Type B pancreatic cell (in vitro differentiated cells): Measurements from ENCODE around the gene ZCCHC17. TPM values are rescaled to one million over a fixed set of nuclear protein-coding genes. Genes with fewer than 3 reads are reported as not detected.
"Not testable (repeated sequence)": the region's sequence is repeated elsewhere in the genome, so short reads cannot be mapped to it uniquely, and the experiment has no call there.

Source experiments
- DNase-seq: peaks from one replicate; pipeline ENCODE4 v3.0.0; 2021; ENCODE audit warnings: mixed read lengths; ENCODE audit not compliant: unreplicated experiment; ENCODE audit errors: extremely low spot score
- H3K27ac Mint-ChIP-seq: 2 replicates; pipeline ENCODE4 v1.8.0; 2021; ENCODE audit warnings: mild to moderate bottlenecking, mixed read lengths
- H3K27me3 Mint-ChIP-seq: 2 replicates; pipeline ENCODE4 v1.8.0; 2021; ENCODE audit warnings: mixed read lengths
- H3K36me3 Mint-ChIP-seq: 2 replicates; pipeline ENCODE4 v1.8.0; 2021; ENCODE audit warnings: mixed read lengths
- H3K4me1 Mint-ChIP-seq: one replicate; pipeline ENCODE4 v1.8.0; 2021; ENCODE audit warnings: mixed read lengths; ENCODE audit not compliant: unreplicated experiment
- H3K4me3 Mint-ChIP-seq: 2 replicates; pipeline ENCODE4 v1.8.0; 2021; ENCODE audit warnings: mild to moderate bottlenecking, mixed read lengths
- H3K9me3 Mint-ChIP-seq: 2 replicates; pipeline ENCODE4 v1.8.0; 2021; ENCODE audit warnings: mixed read lengths
- CTCF ChIP-seq: fragments of 200-600 bp; sonication (generic); conservative IDR thresholded peaks from 2 replicates; pipeline ENCODE4 v1.5.0; 2021; ENCODE audit warnings: antibody characterized with exemption, mild to moderate bottlenecking
- total RNA-seq: library from RNA; stranded (reverse); gene quantifications from 2 replicates; pipeline ENCODE4 v1.2.1, GENCODE V29; 2021; ENCODE audit warnings: low replicate concordance

ZCCHC17 gene
- total RNA-seq, 1 donor from 2014 or later: 35.0 TPM

- H3K27ac Mint-ChIP-seq: no peak overlapping the region
Measured at GRCh38 chr1:31259746-31260145, 37.1 kb upstream of the ZCCHC17 start.

GRCh38 chr1:31261916-31262315 lies 34.9 kb upstream of the ZCCHC17 start:
- H3K36me3 Mint-ChIP-seq: peaks cover 38% of the 10 kb centered on the region
- no peak for DNase-seq
- no peaks in the 10 kb centered on the region for H3K9me3 Mint-ChIP-seq
- TF ChIP-seq CTCF: no peak
- H3K27ac Mint-ChIP-seq: no peak overlapping the region
- no peak overlapping the region for H3K4me3 Mint-ChIP-seq
- H3K27me3 Mint-ChIP-seq: no peaks in the 10 kb centered on the region
- no peaks in the 10 kb centered on the region for H3K4me1 Mint-ChIP-seq

More at GRCh38 chr1:31259746-31260145, 37.1 kb upstream of the ZCCHC17 start:
- H3K36me3 Mint-ChIP-seq: peaks cover 31% of the 10 kb centered on the region
- DNase-seq: no peak
- no peak overlapping the region for H3K4me3 Mint-ChIP-seq
- H3K27me3 Mint-ChIP-seq: no peaks in the 10 kb centered on the region
- no peaks in the 10 kb centered on the region for H3K9me3 Mint-ChIP-seq
- no peak for TF ChIP-seq CTCF
- H3K4me1 Mint-ChIP-seq: no peaks in the 10 kb centered on the region

- not testable (repeated sequence) for H3K4me1 Mint-ChIP-seq, H3K27ac Mint-ChIP-seq, H3K9me3 Mint-ChIP-seq, H3K4me3 Mint-ChIP-seq, H3K27me3 Mint-ChIP-seq, DNase-seq
- H3K36me3 Mint-ChIP-seq: peaks cover 37% of the 10 kb centered on the region
Measured at GRCh38 chr1:31262393-31262792, 34.4 kb upstream of the ZCCHC17 start.

GRCh38 chr1:31263408-31263807 lies 33.4 kb upstream of the ZCCHC17 start:
- H3K9me3 Mint-ChIP-seq: no peaks in the 10 kb centered on the region
- no peak overlapping the region for H3K4me3 Mint-ChIP-seq
- H3K36me3 Mint-ChIP-seq: peaks cover 30% of the 10 kb centered on the region
- H3K27ac Mint-ChIP-seq: no peak overlapping the region
- no peaks in the 10 kb centered on the region for H3K27me3 Mint-ChIP-seq
- no peak for TF ChIP-seq CTCF
- no peak for DNase-seq
- no peaks in the 10 kb centered on the region for H3K4me1 Mint-ChIP-seq

- no peak overlapping the region for H3K27ac Mint-ChIP-seq
- no peak for DNase-seq
Measured at GRCh38 chr1:31264790-31265386, 31.9 kb upstream of the ZCCHC17 start.

GRCh38 chr1:31266547-31266946 lies 30.3 kb upstream of the ZCCHC17 start:
- H3K4me3 Mint-ChIP-seq: no peak overlapping the region
- no peaks in the 10 kb centered on the region for H3K27me3 Mint-ChIP-seq
- H3K27ac Mint-ChIP-seq: no peak overlapping the region
- no peak for TF ChIP-seq CTCF
- peaks cover 34% of the 10 kb centered on the region for H3K36me3 Mint-ChIP-seq
- no peak for DNase-seq
- no peaks in the 10 kb centered on the region for H3K4me1 Mint-ChIP-seq
- H3K9me3 Mint-ChIP-seq: no peaks in the 10 kb centered on the region

More at GRCh38 chr1:31264790-31265386, 31.9 kb upstream of the ZCCHC17 start:
- no peak for TF ChIP-seq CTCF
- Mint-ChIP-seq H3K4me1 (no peaks in the 10 kb centered on the region), H3K9me3 (no peaks in the 10 kb centered on the region), H3K27me3 (no peaks in the 10 kb centered on the region), H3K36me3 (peaks cover 35% of the 10 kb centered on the region), H3K4me3 (no peak overlapping the region)
